Measurements from ENCODE around the gene AUTS2. TPM values are rescaled to one million over a fixed set of nuclear protein-coding genes. Genes with fewer than 3 reads are reported as not detected.

AUTS2 gene
- total and polyA plus RNA-seq, 2 of the 8 experiments (the other 6 are each of a cell fraction or from before 2014, with no cell fraction given), result 25.9 to 101 TPM

GRCh38 chr7:70533614-70534013 lies 935.3 kb downstream of the AUTS2 start:
- H2AFZ ChIP-seq (ENCODE audit: low read length), result no peak overlapping the region
- POLR2A ChIA-PET (ENCODE audit: partially characterized antibody), result no interaction called here
- H3K56ac ChIP-seq (replicated peaks; ENCODE audit: insufficient read length, low read depth, low read length), result no peak overlapping the region
- no peak overlapping the region for H2BK15ac ChIP-seq (ENCODE audit: low read length)
- H3K9me3 ChIP-seq (ENCODE audit: insufficient read depth in 2 of 2, low read depth in 1 of 2, low read length in 1 of 2), result no peaks in the 10 kb centered on the region
- H3K18ac ChIP-seq (ENCODE audit: extremely low read depth, low read length), result no peak overlapping the region
- H4K8ac ChIP-seq (ENCODE audit: extremely low read depth, insufficient read depth, low read length), result no peak overlapping the region
- CTCF ChIA-PET (ENCODE audit: partially characterized antibody), result interaction anchor here (0.7 to 1.1 kb wide), 4 partner anchors 11 to 295 kb away, joined by 3 to 4 read pairs (median 3); no protein-coding TSS in a partner anchor
- H3K79me1 ChIP-seq (ENCODE audit: low read depth, low read length), result no peaks in the 10 kb centered on the region
- FAIRE-seq (no peak), DNase-seq (ENCODE audit: low read depth in 1 of 2, low spot score in 2 of 2) (no peak)
- no peak overlapping the region for H4K91ac ChIP-seq (replicated peaks; ENCODE audit: insufficient read length, low read length)
- no peaks in the 10 kb centered on the region for H3K23me2 ChIP-seq (ENCODE audit: low read depth, low read length)
- no peak overlapping the region for H2BK12ac ChIP-seq (ENCODE audit: low read depth, low read length)
- no peak overlapping the region for H2AK5ac ChIP-seq (ENCODE audit: low read depth, low read length)
- H3K36me3 ChIP-seq (ENCODE audit: control insufficient read depth in 2 of 4, insufficient read depth in 4 of 4, low read length in 3 of 4), result no peaks in the 10 kb centered on the region
- H2BK5ac ChIP-seq (ENCODE audit: low read depth, low read length), result no peak overlapping the region
- H3K14ac ChIP-seq (ENCODE audit: insufficient read length), result no peak overlapping the region
- no peak overlapping the region for H3K4ac ChIP-seq (replicated peaks; ENCODE audit: insufficient read length, low read depth, low read length)
- H3K27me3 ChIP-seq (replicated peaks in 1 of 4; ENCODE audit: control insufficient read depth in 3 of 4, extremely low read depth in 1 of 4, insufficient read depth in 3 of 4, low read length in 3 of 4), result no peaks in the 10 kb centered on the region
- no peak overlapping the region for H3K4me2 ChIP-seq (ENCODE audit: insufficient read depth in 1 of 2, low read depth in 2 of 2, low read length in 2 of 2)
- H3K4me1 ChIP-seq (replicated peaks in 1 of 4; ENCODE audit: control insufficient read depth in 3 of 4, insufficient read depth in 4 of 4, low read length in 3 of 4), result no peaks in the 10 kb centered on the region
- no peak overlapping the region for H3K23ac ChIP-seq (ENCODE audit: insufficient read length)
- H3K4me3 ChIP-seq (ENCODE audit: extremely low read depth in 1 of 4, insufficient read depth in 2 of 4, low read depth in 3 of 4, low read length in 4 of 4), result no peak overlapping the region
- no peak overlapping the region for H2BK120ac ChIP-seq (replicated peaks; ENCODE audit: low read depth, low read length)
- H2BK20ac ChIP-seq (ENCODE audit: low read length), result no peak overlapping the region
- H4K5ac ChIP-seq (ENCODE audit: insufficient read length, low read depth, low read length), result no peak overlapping the region
- H4K20me1 ChIP-seq (replicated peaks in 1 of 2; ENCODE audit: control insufficient read depth in 1 of 2, insufficient read depth in 2 of 2, low read length in 2 of 2), result no peaks in the 10 kb centered on the region
- H3K79me2 ChIP-seq (ENCODE audit: control insufficient read depth in 1 of 2, insufficient read depth in 2 of 2, low read length in 2 of 2), result no peaks in the 10 kb centered on the region
- WGBS, 2 experiments (ENCODE audit: extremely low coverage in 1 of 2, insufficient coverage in 1 of 2, insufficient read length in 1 of 2, insufficient replicate concordance in 2 of 2, low coverage in 1 of 2, low lambda C conversion rate in 2 of 2, missing lambda C conversion rate in 1 of 2), result 85% methylated on average over 2 of the region's 2 CpGs; no CpG with 5 or more reads in 1 of the 2 experiments
- no peak overlapping the region for H3K9ac ChIP-seq (replicated peaks in 1 of 4; ENCODE audit: extremely low read depth in 1 of 4, low read depth in 3 of 4, low read length in 3 of 4)
- no peak overlapping the region for H3K27ac ChIP-seq (ENCODE audit: low read depth, low read length)
